ENCODE measurements around the gene SORBS2. TPM values are rescaled to one million over a fixed set of nuclear protein-coding genes. Genes with fewer than 3 reads are reported as not detected.

SORBS2 gene
- total RNA-seq, 1 experiment from 2014 or later = 8.4 TPM

DNA sequence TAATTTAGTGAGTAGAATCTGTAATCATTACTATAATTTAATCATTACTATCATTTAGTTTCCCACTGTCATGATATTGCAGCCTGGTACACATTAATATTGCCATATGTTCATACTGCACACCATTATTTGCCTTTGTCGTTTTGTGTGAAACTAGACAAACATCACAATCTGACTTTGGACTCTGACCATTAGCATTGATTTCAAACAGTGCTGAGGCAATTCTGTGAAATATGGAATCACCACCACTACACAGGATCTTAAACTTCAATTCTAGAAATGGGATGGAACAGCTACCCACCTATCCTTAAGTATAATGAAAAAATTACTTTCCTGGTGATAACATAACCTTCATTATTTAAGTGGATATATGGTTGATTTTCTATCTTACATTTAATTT, 98.3 kb downstream of the SORBS2 start:
- no peak overlapping the region for H3K4me3 ChIP-seq (ENCODE audit: low read depth in 2 of 2, low read length in 2 of 2)
- ATAC-seq (no peak), DNase-seq (ENCODE audit: low read depth, low spot score) (no peak)
- no peaks in the 10 kb centered on the region for H3K36me3 ChIP-seq (ENCODE audit: control insufficient read depth, insufficient read depth, low read length)
- TF ChIP-seq REST (IDR thresholded peaks at IDR 0.05; ENCODE audit: insufficient read depth in 1 of 2, low read depth in 2 of 2, low read length in 1 of 2) (no peak), CTCF (IDR thresholded peaks at IDR 0.05) (no peak), SIN3A (IDR thresholded peaks at IDR 0.05; ENCODE audit: borderline replicate concordance, insufficient read depth, low read depth, low read length) (no peak), POLR2AphosphoS5 (IDR thresholded peaks at IDR 0.05; ENCODE audit: low read depth, low read length) (no peak), TCF7L2 (IDR thresholded peaks at IDR 0.05; ENCODE audit: low read depth, low read length) (no peak)
- H3K9me3 ChIP-seq (ENCODE audit: control insufficient read depth, insufficient read depth, low read depth, low read length) = no peaks in the 10 kb centered on the region
- intact Hi-C loops (cut with micrococcal nuclease; ENCODE audit: unreplicated experiment) = no loop called here
- no peak overlapping the region for H3K27ac ChIP-seq (ENCODE audit: low read length)
- BruUV-seq (replicated peaks) = no TSS peak
- H3K4me1 ChIP-seq (ENCODE audit: control insufficient read depth, insufficient read depth, low read length) = no peaks in the 10 kb centered on the region
- no peaks in the 10 kb centered on the region for H3K27me3 ChIP-seq (ENCODE audit: control insufficient read depth, insufficient read depth, low read length)
- CTCF ChIA-PET = no interaction called here
- in situ Hi-C loops (cut with HindIII; ENCODE audit: low pct_unique_long_range_greater_than_20kb, low sequenced_read_pairs) = no loop called here
- POLR2A ChIA-PET = no interaction called here

GRCh38 chr4:185713272-185713671, 98.7 kb downstream of the SORBS2 start:
- TF ChIP-seq CTCF (IDR thresholded peaks at IDR 0.05) = no peak
- no peak for TF ChIP-seq POLR2AphosphoS5 (IDR thresholded peaks at IDR 0.05; ENCODE audit: low read depth, low read length)
- no peak for TF ChIP-seq TCF7L2 (IDR thresholded peaks at IDR 0.05; ENCODE audit: low read depth, low read length)
- no peak for TF ChIP-seq REST (IDR thresholded peaks at IDR 0.05; ENCODE audit: insufficient read depth in 1 of 2, low read depth in 2 of 2, low read length in 1 of 2)
- TF ChIP-seq SIN3A (IDR thresholded peaks at IDR 0.05; ENCODE audit: borderline replicate concordance, insufficient read depth, low read depth, low read length) = no peak
- Histone ChIP-seq H3K4me3 (ENCODE audit: low read depth in 2 of 2, low read length in 2 of 2) (no peak overlapping the region), H3K9me3 (ENCODE audit: control insufficient read depth, insufficient read depth, low read depth, low read length) (no peaks in the 10 kb centered on the region), H3K27me3 (ENCODE audit: control insufficient read depth, insufficient read depth, low read length) (no peaks in the 10 kb centered on the region), H3K27ac (ENCODE audit: low read length) (no peak overlapping the region), H3K36me3 (ENCODE audit: control insufficient read depth, insufficient read depth, low read length) (no peaks in the 10 kb centered on the region), H3K4me1 (ENCODE audit: control insufficient read depth, insufficient read depth, low read length) (no peaks in the 10 kb centered on the region)
- CTCF ChIA-PET = no interaction called here
- in situ Hi-C loops (cut with HindIII; ENCODE audit: low pct_unique_long_range_greater_than_20kb, low sequenced_read_pairs) = no loop called here
- POLR2A ChIA-PET = no interaction called here
- intact Hi-C loops (cut with micrococcal nuclease; ENCODE audit: unreplicated experiment) = no loop called here
- BruUV-seq (replicated peaks) = no TSS peak
- ATAC-seq = no peak
- no peak for DNase-seq (ENCODE audit: low read depth, low spot score)
